Activated CD4-positive, CD25-positive, alpha-beta regulatory T cell treated with anti-CD3 and anti-CD28 coated beads, Interleukin-2, amount 50 U/mL, for 24 hours (primary cell): ENCODE measurements around the gene S100B.
"Not testable (repeated sequence)": the region's sequence is repeated elsewhere in the genome, so short reads cannot be mapped to it uniquely, and the experiment has no call there.

ENCODE experiments used
- ATAC-seq, 2 donors: fragments of 150-1000 bp; cut with Tn5 transposase; one replicate each; pipeline ENCODE4 v1.10.0; 2021; ENCODE audit warnings: mild to moderate bottlenecking in 1 of 2, moderate library complexity in 1 of 2

S100B gene

GRCh38 chr21:46600305-46600704 lies 4.6 kb downstream of the S100B start:
- no peak for ATAC-seq

GRCh38 chr21:46598581-46599572 lies 6.0 kb downstream of the S100B start:
- no peak for ATAC-seq

GRCh38 chr21:46597896-46598343 lies 7.0 kb downstream of the S100B start:
- ATAC-seq, result no peak

GRCh38 chr21:46597031-46597430 lies 7.9 kb downstream of the S100B start:
- no peak for ATAC-seq

GRCh38 chr21:46596201-46596600 lies 8.7 kb downstream of the S100B start:
- ATAC-seq, result no peak

- ATAC-seq, result no peak
Observed at GRCh38 chr21:46594276-46594675, 10.6 kb downstream of the S100B start.

- no peak for ATAC-seq
Observed at GRCh38 chr21:46585191-46585953, 19.5 kb downstream of the S100B start.

GRCh38 chr21:46581780-46582307 lies 23.0 kb downstream of the S100B start:
- ATAC-seq, result no peak

GRCh38 chr21:46579394-46579793 lies 25.5 kb downstream of the S100B start:
- ATAC-seq, result not testable (repeated sequence)

- ATAC-seq, result not testable (repeated sequence)
Observed at GRCh38 chr21:46577786-46578185, 27.1 kb downstream of the S100B start.

- ATAC-seq, result no peak
Observed at GRCh38 chr21:46572850-46573249, 32.0 kb downstream of the S100B start.

GRCh38 chr21:46570631-46571030 lies 34.3 kb downstream of the S100B start:
- ATAC-seq, result no peak

- ATAC-seq, result no peak
Observed at GRCh38 chr21:46570119-46570518, 34.8 kb downstream of the S100B start.

- ATAC-seq, result no peak
Observed at GRCh38 chr21:46569081-46569480, 35.8 kb downstream of the S100B start.

GRCh38 chr21:46568562-46568961 lies 36.3 kb downstream of the S100B start:
- ATAC-seq, result no peak

GRCh38 chr21:46567348-46567747 lies 37.5 kb downstream of the S100B start:
- ATAC-seq, result no peak

- no peak for ATAC-seq
Observed at GRCh38 chr21:46564391-46564790, 40.5 kb downstream of the S100B start.

GRCh38 chr21:46562964-46563607 lies 41.8 kb downstream of the S100B start:
- no peak for ATAC-seq

GRCh38 chr21:46562472-46562871 lies 42.4 kb downstream of the S100B start:
- ATAC-seq, result no peak

GRCh38 chr21:46561445-46562090 lies 43.3 kb downstream of the S100B start:
- no peak for ATAC-seq

- ATAC-seq, result no peak
Observed at GRCh38 chr21:46560568-46561444, 44.1 kb downstream of the S100B start.
